Measurements from ENCODE around the gene INHBA.

INHBA gene

DNA sequence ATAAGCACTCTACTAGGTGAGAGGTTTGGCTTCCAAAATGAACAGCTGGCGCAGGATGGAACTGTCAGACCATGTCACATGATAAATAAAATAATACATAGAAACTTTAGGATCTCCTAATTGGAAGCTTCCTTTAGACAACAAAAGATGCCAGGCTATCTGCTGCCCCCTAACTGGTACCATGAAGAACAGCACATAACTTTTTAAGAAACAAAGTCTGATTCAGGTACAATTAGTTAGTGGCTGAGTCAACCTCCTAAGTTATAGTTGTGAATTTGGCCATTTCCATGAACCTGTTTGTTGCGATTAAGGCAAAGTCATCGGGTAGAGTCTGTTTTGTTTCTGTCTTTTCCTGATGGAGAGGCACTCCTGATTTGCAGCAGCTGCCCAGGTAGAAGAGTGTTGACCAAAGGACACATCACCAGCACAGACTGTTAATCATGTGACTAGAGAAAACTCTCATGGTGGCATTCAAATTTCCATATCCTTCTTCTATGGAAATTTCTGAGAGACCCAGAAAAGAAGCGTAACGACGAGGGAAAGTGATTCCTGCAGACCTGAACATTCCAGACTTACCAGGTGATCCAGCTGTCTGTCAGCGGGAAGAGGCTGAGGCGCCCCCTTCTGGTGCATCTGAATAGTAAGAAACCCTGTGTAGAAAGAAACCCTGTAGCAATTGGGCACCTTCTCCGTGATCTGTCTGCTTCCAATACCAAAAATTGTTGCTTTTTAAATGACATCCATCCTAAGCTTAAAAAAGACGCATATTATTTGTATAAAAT lies 8.6 kb upstream of the INHBA start:
- no peak for DNase-seq (ENCODE audit: low read depth)

DNA sequence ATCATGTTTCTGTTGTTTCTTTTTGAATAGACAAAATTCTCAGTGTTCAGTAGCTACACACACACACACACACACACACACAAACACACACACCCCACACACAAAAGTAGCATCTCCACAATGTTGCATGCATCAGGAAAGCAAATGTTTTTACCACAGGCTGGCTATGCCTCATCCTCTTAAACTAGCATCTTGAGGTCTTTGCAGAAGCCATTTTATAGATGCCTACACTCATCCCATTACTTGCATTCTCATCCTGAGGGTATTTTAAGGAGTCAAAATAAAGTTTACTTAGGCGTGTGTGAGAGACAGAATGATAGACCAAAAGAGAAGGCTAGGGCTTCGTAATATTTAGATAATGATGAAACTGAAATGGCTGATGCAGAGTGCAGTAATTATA lies 7.9 kb upstream of the INHBA start:
- DNase-seq (ENCODE audit: low read depth): no peak

DNA sequence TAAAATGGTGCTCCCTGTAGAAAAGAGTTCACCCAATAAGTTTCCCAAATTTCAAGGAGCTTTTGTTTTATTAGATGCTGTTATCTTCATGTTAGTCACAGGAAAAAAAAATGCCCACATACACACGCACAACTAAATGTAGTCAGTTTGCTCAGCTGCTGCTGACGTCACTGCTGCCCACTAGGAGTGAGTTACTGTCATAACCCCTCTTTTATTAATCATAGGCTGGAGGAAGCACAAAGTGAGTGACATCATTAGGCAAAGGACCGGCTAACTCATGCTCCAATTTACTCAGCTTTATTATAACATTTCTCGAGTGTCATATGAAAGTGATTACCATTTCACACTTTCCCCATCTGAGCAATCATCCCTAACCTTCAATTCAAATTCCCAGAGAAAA lies 6.7 kb upstream of the INHBA start:
- DNase-seq (ENCODE audit: low read depth): peak; percentile 74

DNA sequence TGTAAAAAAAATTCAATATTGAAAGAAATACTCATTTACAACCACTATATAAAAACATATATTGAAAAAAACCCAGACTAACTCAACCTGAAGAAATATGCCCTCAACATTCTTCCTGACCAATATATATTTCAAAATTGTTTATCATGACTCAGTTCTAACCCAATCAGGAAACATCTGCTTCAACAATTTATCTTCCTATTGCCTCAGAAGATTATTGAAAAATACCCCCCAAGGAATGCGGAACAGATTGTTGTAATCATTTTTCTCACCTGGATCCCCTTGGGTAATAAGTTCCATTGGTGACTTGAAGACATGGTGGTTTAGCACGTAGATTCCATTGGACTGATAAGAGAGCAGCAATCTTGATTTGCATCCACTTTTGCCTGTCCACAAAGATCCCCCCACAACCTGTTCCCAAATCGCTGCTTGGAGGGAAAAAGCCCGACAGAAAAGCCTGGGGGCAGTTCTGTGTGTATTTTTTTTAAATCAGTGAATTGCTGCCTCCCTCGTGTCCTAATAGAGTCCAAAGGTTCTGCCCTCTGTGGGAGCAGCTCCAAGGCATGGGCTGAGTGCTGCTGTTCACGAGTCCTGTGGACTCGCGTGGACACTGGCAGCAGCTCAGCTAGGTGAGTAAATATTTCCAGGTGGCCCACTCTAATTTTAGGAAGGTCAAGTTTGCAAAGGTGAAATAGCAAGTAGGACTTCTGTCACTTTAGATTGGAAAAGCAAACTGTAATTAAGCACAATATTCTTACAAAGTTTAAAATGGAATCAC lies 5.9 kb upstream of the INHBA start:
- DNase-seq (ENCODE audit: low read depth): no peak

DNA sequence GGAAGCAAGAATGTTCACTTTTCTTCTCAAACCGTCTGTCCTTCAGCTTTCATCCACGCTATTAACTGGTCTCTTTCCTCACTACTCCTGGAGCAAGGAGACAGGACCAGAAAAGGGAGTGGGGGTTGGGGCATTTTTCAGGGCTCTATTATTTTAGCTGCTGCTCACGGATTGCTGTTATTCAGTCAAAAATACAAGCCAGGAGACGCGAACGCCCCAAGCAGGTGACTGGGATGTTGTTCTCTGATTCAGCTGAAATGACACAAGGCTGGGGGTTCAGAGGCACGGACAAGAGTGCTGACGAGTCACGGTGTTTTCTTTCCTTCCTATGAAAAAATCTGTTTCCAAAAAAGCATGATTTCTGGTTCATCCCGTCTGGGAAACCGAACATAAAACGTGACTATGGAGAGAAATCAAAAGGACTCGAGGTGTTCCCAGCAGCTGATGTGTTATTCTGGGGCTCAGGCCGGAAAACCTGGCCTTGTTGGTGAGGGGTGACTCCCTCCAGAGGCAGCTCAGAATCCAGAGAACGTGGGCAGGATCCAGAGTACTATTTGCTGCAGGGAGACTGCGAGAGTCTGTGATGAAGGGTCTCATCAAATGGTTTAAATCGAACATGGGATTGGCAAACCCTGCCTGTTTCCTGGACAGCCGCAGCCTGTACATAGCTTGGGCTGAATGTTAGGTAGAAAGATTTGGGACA lies 3.5 kb upstream of the INHBA start:
- DNase-seq (ENCODE audit: low read depth): no peak

DNA sequence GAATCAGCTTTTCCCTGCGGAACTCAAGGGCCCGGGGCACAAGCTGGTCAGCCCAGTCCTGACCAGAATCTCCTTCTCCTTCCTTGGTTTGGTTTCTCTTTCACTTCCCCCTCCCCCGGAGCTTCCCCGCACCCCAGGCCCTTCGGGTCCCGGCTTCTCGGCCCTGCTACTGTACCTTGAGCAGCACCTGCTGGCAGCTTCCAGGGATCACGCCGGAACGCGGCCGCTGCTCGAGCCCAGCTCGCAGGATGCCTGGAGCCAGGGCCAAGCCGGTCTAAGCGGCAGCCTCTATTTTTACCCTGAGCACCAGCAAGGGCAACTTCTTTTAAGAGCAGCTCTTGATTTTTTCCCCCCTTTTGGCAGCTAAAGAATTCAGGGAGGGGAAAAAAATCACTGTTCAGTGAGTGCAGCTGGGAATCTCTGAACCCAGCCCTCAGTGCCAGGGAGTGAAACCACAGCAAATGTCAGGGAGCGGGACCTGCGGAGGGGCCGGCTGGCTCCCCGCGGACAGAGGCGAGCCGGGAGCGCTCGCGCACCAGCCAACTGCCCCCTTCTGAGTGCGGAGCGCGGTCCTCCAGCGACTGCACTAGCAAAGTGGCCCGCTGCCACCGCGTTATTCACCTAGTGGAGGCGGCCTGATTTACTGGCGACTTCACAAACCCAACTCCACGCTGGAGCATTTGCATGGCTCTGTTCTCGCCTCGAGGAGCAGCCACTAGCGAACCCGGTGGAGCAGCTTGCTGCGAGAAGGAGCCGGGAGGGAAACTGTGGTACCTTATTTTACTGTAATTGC lies 2.4 kb upstream of the INHBA start:
- peak; percentile 80 for DNase-seq (ENCODE audit: low read depth)

DNA sequence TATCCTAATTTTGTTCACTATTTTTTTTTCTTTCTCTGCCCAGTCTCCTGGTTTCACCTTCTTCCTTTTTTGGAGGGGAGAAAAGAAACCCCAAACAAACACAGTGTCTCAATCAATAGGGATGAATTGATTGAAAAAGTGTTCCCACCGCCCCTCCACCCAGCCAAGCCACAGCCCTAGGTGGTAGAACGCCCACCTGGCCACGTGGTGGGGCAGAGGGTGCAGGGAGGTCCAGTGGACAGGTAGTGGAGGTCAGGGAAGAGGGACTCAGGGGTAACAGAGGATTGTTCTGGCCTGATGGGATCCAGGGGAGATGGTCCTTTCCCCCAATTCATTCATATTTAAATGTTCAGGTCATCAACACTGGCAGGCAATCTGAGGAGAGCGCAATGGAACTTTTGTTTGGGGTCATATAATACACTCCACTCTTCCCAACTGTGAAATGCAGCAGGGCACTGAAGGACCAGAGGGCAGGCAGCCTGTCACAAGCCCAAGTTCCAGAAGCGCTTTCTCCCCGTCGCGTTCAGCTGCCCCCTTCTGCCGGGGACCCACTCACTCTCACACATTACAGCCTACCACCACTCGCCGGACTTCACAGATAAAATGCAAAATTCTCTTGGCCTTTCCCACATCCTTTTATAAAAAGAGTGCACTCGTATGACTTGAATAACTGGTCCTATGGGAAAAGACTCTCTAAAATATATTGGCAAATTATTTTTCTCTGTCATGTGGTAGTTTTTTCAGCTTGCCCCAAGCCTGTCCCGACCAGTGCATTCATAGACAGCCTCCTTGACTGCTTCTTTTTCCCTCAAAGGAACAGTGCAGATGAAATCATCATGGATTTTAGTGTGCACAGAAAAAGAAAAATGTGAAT lies 1.6 kb downstream of the INHBA start:
- no peak for DNase-seq (ENCODE audit: low read depth)

DNA sequence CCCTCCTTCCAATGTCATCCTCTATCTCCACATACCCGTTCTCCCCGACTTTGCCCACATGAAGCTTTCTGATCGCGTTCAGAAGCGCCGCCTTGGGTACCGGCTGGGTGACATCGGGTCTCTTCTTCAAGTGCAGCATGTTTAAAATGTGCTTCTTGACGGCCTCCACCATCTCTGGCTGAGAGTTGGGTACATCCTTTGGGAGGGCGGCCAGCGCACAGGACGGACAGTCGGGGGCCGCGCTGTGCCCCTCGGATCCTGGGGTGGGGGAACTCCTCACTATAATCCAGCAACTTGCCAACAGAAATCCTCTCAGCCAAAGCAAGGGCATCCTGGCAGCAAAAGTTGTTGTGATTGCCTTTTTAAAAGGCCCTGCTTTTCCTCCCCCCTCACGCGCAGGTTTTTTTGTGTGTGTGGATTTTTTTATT lies 2.8 kb downstream of the INHBA start:
- DNase-seq (ENCODE audit: low read depth): no peak

DNA sequence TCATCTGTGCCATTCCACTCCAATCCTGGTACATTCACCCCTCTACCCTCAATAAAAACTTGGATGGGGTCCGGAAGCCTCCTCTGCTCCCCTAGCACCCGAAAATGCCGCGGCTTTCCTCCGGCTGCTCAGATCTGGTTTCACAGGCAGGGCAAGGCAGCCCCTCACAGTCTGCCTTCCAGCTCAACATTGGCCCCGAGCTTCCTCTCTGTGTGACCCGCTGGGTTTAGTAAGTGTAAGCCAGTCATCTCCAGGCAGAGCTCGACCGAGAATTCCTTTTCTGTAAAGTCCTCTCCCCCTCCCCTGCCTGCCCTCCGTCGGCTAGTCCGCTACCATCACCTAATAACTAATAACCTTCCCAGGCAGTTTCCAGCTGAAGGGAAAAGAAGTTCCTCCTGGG lies 3.4 kb downstream of the INHBA start:
- no peak for DNase-seq (ENCODE audit: low read depth)

DNA sequence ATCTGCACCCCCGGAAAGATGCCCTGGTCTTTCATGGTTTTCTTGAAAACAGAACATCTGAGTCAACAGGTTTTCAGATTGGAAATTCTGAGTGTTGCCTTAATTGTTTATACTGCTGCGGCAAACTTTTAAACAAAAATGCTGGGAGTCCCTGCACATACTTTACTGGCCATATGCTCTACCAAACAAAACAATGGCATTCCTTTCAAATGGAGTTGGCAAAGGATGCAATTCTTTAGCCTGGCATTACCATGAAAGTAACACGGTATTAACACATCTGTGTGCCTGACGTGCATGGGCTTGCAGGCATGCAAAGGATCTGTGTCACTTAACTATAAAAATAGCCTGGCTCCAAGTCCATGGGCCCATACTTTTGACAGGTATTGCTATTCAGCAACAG lies 4.2 kb downstream of the INHBA start:
- no peak for DNase-seq (ENCODE audit: low read depth)

DNA sequence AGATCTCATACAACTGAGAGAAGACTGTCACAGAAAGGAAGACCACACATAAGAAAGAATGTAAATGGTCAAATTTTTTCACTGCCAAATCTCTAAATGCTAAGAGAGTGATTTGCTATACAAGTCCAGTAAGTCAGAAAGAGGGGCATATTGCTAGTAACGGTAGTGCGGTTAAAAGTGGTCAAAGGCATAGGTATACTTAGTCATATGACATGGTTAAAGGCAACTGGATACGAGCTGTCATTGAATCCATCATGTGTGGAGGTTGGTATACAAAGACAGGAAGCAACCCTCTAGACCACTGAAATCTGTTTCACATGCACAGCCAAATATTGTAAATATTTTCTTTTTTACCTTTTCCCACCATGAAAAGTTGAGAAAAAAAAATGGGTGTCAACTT lies 4.8 kb downstream of the INHBA start:
- DNase-seq (ENCODE audit: low read depth): no peak

DNA sequence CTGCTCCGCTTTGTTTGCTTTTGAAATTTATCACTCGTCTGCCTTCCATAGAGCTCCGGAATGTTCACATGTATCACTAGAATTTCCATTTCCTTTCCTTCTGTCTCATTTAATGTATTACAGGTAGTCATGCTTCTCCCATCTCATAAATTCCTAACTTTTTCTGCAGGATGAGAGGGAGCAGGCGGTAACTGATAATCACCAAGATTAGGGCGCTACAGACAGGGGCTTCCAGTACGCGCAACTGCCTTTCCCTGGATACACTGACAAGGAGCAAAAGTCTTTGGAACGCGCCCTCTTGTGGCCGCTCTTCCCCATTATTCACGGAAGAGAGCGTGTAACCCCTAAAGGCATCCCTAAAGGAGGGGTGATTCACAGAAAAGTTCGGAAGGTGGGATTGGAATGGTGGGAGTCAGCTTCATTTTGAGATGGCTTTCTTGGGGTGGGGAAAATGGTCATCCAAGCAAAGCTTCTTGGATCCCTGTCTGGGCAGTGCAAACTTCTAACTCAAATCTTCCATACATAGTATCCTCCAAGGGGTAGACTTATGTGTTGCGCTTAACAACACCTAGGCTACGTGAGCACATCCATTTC lies 6.5 kb downstream of the INHBA start:
- DNase-seq (ENCODE audit: low read depth): peak; percentile 68

DNA sequence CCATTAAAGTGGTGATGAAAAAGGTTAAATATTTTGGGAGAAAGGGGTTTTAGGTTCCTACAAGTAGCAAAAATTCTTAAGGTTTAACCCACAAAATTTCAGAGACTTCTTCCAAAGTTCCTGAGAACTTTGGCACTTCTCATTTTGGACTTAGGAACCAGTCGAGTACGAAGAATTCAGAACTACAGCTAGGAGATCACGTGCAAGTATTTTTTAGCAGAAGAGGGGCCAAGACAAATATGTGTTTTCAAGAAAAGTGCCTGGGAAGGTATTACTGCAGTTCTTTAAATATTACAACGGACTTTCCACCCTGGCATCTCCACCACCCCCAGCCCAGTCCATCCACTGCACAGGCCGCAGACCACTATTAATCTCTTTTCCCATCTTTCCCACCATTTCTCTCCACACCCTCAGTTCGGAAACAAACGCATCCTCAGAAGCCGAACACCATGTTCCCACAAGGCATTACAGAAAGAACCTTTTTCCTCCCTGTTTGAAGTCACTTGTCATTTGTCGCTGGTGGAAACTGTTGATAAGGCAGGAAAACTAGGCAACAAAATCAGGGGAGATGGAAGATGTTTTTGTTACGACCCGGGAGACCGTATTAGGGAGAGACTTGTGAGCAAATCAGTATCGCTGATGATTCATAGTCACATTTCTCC lies 7.1 kb downstream of the INHBA start:
- no peak for DNase-seq (ENCODE audit: low read depth)

DNA sequence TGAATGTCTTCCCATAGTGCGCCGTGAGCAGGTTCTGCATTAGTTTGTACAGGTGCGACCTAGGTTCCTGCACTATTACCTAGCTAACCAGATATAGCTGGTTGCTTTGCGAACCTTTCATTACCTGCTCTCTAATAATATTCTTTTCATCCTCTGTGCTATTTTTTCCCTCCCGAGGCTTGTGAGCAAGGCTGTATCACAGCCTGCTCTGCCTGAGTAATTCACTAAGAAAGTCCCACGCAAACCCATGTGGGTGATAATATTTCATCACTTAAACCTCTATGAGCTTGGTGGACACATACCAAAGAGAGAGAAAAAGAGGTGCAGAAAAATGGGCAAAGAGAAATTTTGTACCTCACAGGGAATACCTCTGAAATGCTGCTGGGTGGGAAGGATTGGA lies 8.4 kb downstream of the INHBA start:
- no peak for DNase-seq (ENCODE audit: low read depth)

DNA sequence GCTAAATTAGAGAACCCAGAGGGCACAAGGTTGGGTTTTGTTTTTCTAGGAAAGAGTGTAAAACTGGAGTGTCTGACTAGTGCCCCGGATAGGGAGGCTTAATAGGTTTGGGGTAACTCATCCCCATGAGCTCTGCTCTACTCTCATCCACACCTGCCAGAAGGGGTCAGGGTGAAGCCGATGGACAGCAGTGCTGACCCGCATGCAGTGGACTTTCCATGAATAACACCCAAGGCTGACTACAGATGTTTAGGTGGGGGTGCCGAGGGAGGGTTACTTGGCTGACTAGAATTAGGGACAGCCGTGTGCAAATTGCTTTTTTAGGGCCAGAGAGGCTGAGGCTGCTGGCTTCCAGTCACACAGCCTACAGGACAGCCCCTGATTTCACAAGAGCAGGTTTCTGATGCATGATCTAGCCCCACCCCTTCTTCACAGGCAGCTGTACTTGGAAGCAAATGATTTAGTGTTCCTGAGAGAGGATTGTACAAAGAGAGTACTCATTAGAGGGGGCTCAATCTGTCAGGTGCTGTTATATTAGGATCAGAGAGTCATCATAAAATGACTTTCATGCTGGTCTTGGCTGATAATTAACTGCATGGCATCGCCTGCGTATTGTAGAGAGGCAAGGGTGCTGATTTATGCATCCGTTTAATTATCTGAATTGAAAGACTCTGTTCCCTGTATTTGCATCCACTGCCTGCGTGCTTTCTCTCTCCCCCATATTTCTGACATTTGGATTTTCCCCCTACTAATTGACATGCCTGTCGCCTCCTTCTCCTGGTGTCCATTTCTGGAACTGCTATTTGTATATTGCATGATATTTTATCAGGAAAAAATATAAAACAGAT lies 9.5 kb downstream of the INHBA start:
- no peak for DNase-seq (ENCODE audit: low read depth)

DNA sequence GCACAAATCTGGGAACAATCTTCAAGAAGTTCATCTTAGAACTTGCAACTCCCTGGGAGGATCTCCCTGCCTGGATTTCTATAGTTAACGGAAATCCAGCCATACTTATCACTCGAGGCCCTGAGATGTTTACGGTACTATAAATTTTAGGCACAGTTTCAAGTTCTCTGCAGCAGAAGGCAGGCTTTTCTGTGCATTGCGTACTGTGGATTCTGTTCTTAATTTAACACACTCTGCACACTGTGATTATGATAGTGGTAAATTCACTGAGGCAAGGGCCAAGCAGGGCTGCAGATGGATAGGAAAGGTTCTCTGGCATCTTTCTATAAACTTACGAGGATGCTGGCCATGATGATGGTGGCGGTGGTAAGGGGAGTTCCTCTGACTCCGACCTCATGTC lies 10.6 kb downstream of the INHBA start:
- no peak for DNase-seq (ENCODE audit: low read depth)

DNA sequence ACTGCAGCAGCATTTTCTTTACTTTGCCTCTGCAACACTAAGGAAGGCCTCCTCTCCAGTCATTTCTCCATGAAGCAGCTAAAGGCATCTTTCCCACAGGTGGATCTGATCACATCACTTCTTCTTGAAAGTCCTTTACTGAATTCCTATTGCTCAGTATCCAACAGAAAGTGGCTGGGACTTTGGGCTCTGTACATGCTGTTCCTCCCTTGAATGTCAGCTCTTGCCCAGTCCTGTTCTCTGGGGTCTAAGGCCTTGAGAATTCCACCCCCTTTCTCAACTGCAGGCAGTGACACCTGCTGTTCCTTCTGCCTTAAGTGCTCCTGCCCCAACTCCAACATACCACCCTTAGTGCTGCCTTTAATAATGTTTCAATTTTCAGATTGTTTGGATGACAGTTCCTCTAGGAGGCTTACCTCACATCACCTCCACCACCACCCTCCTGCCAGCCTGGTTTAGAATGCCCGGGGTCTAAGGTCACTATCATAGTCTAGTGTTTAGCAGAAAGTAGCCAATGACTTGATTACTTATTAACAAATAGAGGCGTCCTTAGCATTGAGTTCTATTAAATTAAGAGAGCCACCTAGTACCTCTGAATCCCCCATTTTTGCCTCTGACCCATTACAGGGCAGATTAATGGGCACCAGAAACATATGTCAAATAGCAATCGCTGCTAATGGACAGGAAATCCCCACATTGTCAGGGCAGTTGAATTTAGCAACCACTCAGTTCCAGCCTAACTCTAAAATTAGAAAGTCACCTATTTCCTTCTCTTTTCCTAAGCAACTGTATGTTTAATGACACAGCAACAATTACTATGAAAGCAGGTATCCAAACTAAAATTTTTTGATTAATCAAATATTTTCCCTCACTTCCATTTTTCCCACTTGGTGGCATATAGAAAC lies 11.4 kb downstream of the INHBA start:
- DNase-seq (ENCODE audit: low read depth): no peak

DNA sequence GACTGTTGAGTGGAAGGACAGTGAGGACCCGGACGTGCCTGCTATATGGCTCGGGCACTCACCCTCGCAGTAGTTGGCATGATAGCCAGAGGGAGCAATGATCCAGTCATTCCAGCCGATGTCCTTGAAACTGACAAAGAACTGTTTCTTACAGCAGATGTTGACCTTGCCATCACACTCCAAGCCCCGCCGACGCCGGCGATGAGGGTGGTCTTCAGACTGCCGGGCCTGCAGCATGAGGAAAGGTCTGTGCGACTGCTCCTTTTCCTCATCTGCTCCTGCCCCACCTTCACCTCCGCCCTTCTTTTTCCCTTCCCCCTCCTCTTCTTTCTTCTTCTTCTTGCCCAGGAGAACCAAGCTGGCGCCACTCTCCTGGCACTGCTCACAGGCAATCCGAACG lies 13.1 kb downstream of the INHBA start:
- DNase-seq (ENCODE audit: low read depth): no peak
